K562 treated with DMSO at 1 percent for 12 hours (cell line): ENCODE results near the gene OR7E24. TPM values are rescaled to one million over a fixed set of nuclear protein-coding genes. Genes with fewer than 3 reads are reported as not detected.

Source experiments
- total RNA-seq: library from RNA; unstranded; fragments of 300-600 nt; gene quantifications from 2 replicates; pipeline ENCODE4 v1.2.3, GENCODE V29; 2022; ENCODE audit not compliant: insufficient read depth

The OR7E24 gene
- not detected in 2 replicates for total RNA-seq

DNA sequence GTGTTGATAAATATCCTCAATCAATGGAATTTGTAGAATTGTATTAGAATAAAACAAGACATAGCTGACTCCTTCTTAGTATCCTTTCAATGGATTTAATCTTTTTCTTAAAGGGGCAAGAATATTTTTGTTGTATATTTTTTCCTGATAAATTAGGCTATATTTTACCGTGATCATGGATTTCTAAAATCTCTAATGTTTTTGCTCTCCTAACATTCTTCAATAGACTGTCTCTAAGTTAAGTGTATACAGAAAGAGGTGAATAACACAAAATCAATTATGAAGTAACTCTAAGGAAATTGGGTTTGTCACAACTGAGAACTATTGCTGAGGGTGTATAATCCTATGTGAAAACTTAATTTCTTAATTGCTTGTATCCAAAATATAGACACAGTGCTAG is at the start of gene OR7E24:
Gene OR7E24, plus strand, starts transcription at position 301 of the 400 bp plus-strand sequence. CDS start 114 bp downstream, outside the sequence.

GRCh38 chr19:9219489-9219888 is 31.2 kb upstream of the OR7E24 start, which contains the start of gene OR7D4:
Gene OR7D4, minus strand, starts transcription at chr19:9219589. Its CDS starts 4,752 bp downstream, at chr19:9214837.

Other genes with a start within 250 kb of the OR7E24 start
- not detected in 2 replicates for gene MUC16, start 240.5 kb upstream of the OR7E24 start, total RNA-seq
- not detected in 2 replicates for gene OR1M1, start 163.9 kb upstream of the OR7E24 start, total RNA-seq
- gene OR7G2, start 143.5 kb upstream of the OR7E24 start, total RNA-seq: not detected in 2 replicates
- not detected in 2 replicates for gene OR7G1, start 135.2 kb upstream of the OR7E24 start, total RNA-seq
- not detected in 2 replicates for gene OR7G3, start 124.0 kb upstream of the OR7E24 start, total RNA-seq
- 7.0 and 26.1 TPM in 2 replicates for gene ZNF317, start 110.5 kb upstream of the OR7E24 start, total RNA-seq
- 0.40 and 1.1 TPM in 2 replicates for gene OR7D2, start 72.0 kb upstream of the OR7E24 start, total RNA-seq
- gene OR7D4, start 31.3 kb upstream of the OR7E24 start, total RNA-seq: not detected in 2 replicates
- 0.36 and 2.5 TPM in 2 replicates for gene ZNF699, start 58.9 kb downstream of the OR7E24 start, total RNA-seq
- gene ZNF559, start 73.2 kb downstream of the OR7E24 start, total RNA-seq: 5.8 and 13.4 TPM in 2 replicates
- 1.1 and 4.4 TPM in 2 replicates for gene ZNF177, start 112.1 kb downstream of the OR7E24 start, total RNA-seq
- gene ZNF266, start 184.6 kb downstream of the OR7E24 start, total RNA-seq: 14.3 and 36.8 TPM in 2 replicates
- gene ZNF560, start 247.7 kb downstream of the OR7E24 start, total RNA-seq: 0.53 TPM in 1 of 2 replicates, not detected in the other